GM19351 (cell line): ENCODE data around the gene PPP2R2D.
"Not testable (repeated sequence)": the region's sequence is repeated elsewhere in the genome, so short reads cannot be mapped to it uniquely, and the experiment has no call there.

ENCODE experiments used
- ATAC-seq: cut with Tn5 transposase; IDR thresholded peaks from one replicate; pipeline ENCODE4 v1.9.1; 2021; ENCODE audit warnings: mild to moderate bottlenecking, moderate library complexity; ENCODE audit not compliant: unreplicated experiment

The PPP2R2D gene

GRCh38 chr10:131905603-131906268, 4.9 kb downstream of the PPP2R2D start:
- no peak for ATAC-seq

GRCh38 chr10:131906269-131906639, 5.4 kb downstream of the PPP2R2D start:
- ATAC-seq, result no peak

GRCh38 chr10:131907679-131908078, 6.9 kb downstream of the PPP2R2D start:
- ATAC-seq, result no peak

GRCh38 chr10:131908151-131908550, 7.3 kb downstream of the PPP2R2D start:
- ATAC-seq, result no peak

- ATAC-seq, result no peak
Measured at GRCh38 chr10:131909014-131909808, 8.4 kb downstream of the PPP2R2D start.

- ATAC-seq, result no peak
Measured at GRCh38 chr10:131909929-131910328, 9.1 kb downstream of the PPP2R2D start.

GRCh38 chr10:131910663-131911314, 10.0 kb downstream of the PPP2R2D start:
- ATAC-seq, result no peak

GRCh38 chr10:131911451-131911850, 10.6 kb downstream of the PPP2R2D start:
- no peak for ATAC-seq

- ATAC-seq, result no peak
Measured at GRCh38 chr10:131912620-131913019, 11.8 kb downstream of the PPP2R2D start.

- no peak for ATAC-seq
Measured at GRCh38 chr10:131915484-131915883, 14.7 kb downstream of the PPP2R2D start.

- no peak for ATAC-seq
Measured at GRCh38 chr10:131915990-131916766, 15.4 kb downstream of the PPP2R2D start.

- not testable (repeated sequence) for ATAC-seq
Measured at GRCh38 chr10:131916767-131917160, 16.0 kb downstream of the PPP2R2D start.

GRCh38 chr10:131917496-131917895, 16.7 kb downstream of the PPP2R2D start:
- ATAC-seq, result not testable (repeated sequence)

- not testable (repeated sequence) for ATAC-seq
Measured at GRCh38 chr10:131919461-131919860, 18.7 kb downstream of the PPP2R2D start.

- ATAC-seq, result no peak
Measured at GRCh38 chr10:131920151-131920550, 19.3 kb downstream of the PPP2R2D start.

GRCh38 chr10:131920693-131921092, 19.9 kb downstream of the PPP2R2D start:
- ATAC-seq, result no peak

GRCh38 chr10:131921184-131921583, 20.4 kb downstream of the PPP2R2D start:
- peak; percentile 97 for ATAC-seq

GRCh38 chr10:131923038-131923756, 22.4 kb downstream of the PPP2R2D start:
- ATAC-seq, result no peak

GRCh38 chr10:131925011-131925649, 24.3 kb downstream of the PPP2R2D start:
- no peak for ATAC-seq

- ATAC-seq, result no peak
Measured at GRCh38 chr10:131925716-131926115, 24.9 kb downstream of the PPP2R2D start.
